HG02571 (cell line): ENCODE data around the gene OR5M8.

ENCODE experiments used
- ATAC-seq: cut with Tn5 transposase; IDR thresholded peaks from one replicate; pipeline ENCODE4 v1.9.1; 2021; ENCODE audit warnings: mild to moderate bottlenecking, moderate library complexity; ENCODE audit not compliant: unreplicated experiment

Gene OR5M8

GRCh38 chr11:56491270-56491669 lies at the start of gene OR5M8:
Gene OR5M8 (minus strand): TSS chr11:56491370. CDS start chr11:56491370, 0 bp downstream.
- no peak for ATAC-seq

GRCh38 chr11:56533054-56533740 lies 42.0 kb upstream of the OR5M8 start:
- ATAC-seq: no peak

DNA sequence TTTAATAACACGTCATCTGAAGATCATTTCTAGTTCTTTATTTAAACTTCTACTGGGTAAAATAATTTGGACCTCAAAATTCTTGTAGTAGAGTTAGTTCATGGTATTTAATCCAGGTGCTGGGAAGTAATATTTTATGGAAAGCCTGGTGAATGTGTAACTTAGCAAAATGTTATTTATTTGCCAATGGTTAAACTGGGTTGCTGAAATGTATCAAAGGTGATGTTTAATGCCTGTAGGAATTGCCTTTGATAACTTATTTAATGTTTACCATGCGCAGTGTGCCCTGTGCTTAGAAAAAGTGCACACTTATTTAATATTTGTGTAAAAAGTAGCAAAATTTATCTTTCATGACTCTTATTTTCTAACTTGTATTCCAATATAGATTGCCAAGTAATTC lies 40.7 kb upstream of the OR5M8 start:
- ATAC-seq: no peak

GRCh38 chr11:56522008-56522407 lies 30.8 kb upstream of the OR5M8 start:
- no peak for ATAC-seq

- no peak for ATAC-seq
Measured at GRCh38 chr11:56513280-56513679, 22.1 kb upstream of the OR5M8 start.

- no peak for ATAC-seq
Measured at GRCh38 chr11:56509439-56509838, 18.3 kb upstream of the OR5M8 start.

DNA sequence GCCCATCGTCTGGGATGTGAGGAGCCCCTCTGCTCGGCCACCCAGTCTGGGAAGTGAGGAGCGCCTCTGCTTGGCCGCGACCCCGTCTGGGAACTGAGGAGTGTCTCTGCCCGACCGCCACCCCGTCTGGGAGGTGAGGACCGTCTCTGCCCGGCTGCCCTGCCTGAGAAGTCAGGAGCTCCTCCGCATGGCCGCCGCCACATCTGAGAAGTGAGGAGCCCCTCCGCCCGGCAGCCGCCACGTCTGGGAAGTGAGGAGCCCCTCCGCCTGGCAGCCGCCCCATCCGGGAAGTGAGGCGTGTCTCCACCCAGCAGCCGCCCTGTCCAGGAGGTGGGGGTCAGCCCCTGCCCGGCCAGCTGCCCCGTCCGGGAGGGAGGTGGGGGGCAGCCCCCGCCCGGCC lies 5.8 kb upstream of the OR5M8 start:
- ATAC-seq: no peak

DNA sequence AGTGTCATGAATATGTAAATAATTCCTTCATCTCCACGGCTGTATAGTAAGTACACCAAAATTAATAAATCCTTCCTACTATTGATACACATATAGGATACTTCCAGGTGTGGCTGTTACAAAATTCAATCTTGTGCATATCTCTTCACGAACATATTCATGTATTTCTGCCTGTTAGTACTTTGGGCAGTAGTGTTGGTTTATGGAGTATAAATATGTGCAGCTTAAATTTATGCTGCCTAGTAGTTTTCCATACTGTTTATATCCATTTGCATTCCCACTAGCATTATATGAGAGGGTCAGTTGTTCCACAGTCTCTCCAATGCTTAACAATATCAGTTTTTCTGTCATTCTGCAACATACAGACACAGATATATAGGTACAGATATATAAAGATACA lies 3.9 kb upstream of the OR5M8 start:
- ATAC-seq: no peak

DNA sequence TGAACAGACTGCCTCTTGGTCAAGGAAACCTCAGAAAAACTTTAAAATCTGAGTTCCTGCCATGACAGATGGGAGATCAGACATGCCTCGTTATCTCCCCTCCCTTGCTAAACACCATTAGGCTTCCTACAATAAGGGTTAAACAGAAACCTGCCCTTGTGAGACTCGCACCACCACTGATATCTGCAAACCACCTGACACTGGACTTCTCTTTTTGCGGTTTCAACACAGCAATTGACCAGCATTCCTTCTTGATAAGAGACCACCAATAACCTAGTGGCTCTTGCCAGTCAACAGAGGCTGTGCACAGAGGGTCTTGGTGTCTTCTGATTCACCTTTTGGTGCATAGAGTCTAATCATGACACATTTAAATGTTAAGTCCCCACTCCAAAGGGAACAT lies 4.4 kb downstream of the OR5M8 start:
- no peak for ATAC-seq

DNA sequence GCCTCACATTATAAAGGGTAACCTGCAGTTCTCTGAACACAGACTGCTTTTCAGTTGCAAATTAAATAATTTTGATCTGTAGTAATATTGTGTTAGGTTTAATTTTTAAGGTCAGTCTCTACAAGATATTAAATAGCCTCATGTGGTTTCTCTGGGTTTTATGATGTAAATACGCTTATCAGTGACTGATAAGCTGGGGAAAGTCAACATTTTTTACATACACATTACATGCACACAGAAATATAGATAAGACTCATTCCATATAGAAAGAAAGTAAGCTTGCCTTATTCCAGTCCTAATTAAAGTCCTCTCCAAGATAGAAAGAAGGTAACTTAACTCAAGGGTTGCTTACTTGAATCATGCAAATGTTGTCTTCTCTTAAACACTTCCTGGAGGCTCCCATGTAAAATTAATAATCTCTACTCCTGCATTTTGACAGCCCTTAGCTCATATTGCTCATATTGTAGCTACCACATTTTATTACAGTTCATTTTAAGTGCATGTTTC lies 16.4 kb downstream of the OR5M8 start:
- no peak for ATAC-seq

DNA sequence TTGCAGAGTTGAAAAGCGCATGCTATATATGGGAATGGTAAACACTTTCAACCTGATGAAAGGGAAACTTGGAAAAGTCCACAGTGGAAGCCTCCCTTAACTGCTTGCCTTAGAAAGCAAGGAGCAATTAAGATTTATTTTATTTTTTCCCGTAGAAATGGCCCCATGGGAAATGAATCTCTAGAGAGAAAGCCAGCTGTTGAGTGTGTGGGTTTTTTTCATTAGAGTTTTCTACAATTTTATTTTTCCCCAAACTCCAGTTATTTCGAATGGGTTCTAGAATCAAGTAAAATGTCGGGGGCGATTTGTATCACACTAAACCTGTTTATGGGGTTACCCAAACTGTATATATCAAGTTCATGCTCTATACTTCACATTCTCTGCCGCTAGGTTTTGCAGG lies 17.9 kb downstream of the OR5M8 start, which contains the start of gene OR5M3:
Gene OR5M3, minus strand, starts transcription at position 101 of the 400 bp plus-strand sequence. CDS start 2,855 bp downstream, outside the sequence.
- ATAC-seq: no peak

GRCh38 chr11:56457076-56457475 lies 34.1 kb downstream of the OR5M8 start:
- ATAC-seq: no peak

DNA sequence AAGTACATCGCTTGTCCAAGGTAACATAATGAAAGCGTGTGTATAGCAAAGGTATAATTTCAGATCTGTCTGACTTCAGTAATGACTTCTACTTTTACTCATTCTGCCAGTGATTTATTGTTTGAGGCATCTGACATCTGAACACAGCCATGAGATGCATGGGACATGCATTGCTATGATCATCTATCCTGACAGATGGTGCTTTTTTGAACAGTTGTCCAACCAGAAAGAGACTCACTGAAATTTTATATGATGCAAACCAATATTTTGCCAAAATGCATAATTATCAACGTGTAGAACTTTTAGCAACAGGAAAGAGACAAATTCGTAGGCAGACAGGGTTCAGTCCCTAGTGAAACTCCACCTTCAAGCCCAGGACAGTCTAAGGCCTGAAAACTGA lies 37.6 kb downstream of the OR5M8 start:
- no peak for ATAC-seq
